Mucosa of descending colon (tissue), 3 donors: ENCODE results near the gene TSPAN33. TPM values are rescaled to one million over a fixed set of nuclear protein-coding genes. Genes with fewer than 3 reads are reported as not detected.

Experiments
- ATAC-seq: fragments of 200-7000 bp; cut with Tn5 transposase; one replicate; pipeline ENCODE4 v1.9.1; 2020; ENCODE audit warnings: mild to moderate bottlenecking, moderate library complexity
- DNase-seq, 3 donors: peaks; one replicate each; pipeline ENCODE4 v3.0.0-alpha.2; 2020
- H3K36me3 ChIP-seq: fragments of 200-600 bp; one replicate; pipeline ENCODE4 v1.8.0; 2021; ENCODE audit warnings: low read depth, mild to moderate bottlenecking
- H3K4me1 ChIP-seq: fragments of 200-600 bp; one replicate; pipeline ENCODE4 v1.8.0; 2021; ENCODE audit warnings: low read depth, mild to moderate bottlenecking
- H3K4me3 ChIP-seq: fragments of 200-600 bp; one replicate; pipeline ENCODE4 v1.8.0; 2021; ENCODE audit warnings: mild to moderate bottlenecking
- H3K9me3 ChIP-seq: fragments of 200-600 bp; one replicate; pipeline ENCODE4 v1.8.0; 2021; ENCODE audit warnings: mild to moderate bottlenecking
- intact Hi-C, 2 donors: fragments of 100-400 bp; cut with DNase I in 1 of 2; cut with micrococcal nuclease in 1 of 2; formaldehyde crosslinking; loops; one replicate each; pipeline versions ENCODE4 v1.11.0 to v1.11.1; 2022; cut with DNase I, micrococcal nuclease
- total RNA-seq, 3 donors: library from RNA; stranded (reverse); fragmentation: NEBNext Ultra II Directional in 2 of 3; extraction: Animal tissue kit (Norgen Biotek cat#: 25700) in 2 of 3; gene quantifications; one replicate each; pipeline versions ENCODE4 v1.2.1 to v1.2.4, GENCODE V29; 2021 to 2023
- TF ChIP-seq, protein P1 (sequence below): fragments of 200-600 bp; IDR thresholded peaks from one replicate; pipeline ENCODE4 v1.8.0; 2022; ENCODE audit warnings: antibody characterized with exemption, mild to moderate bottlenecking
- donor health status: DM: no; HTN: no; CAD: no; lungs with moderate emphysema.
- donor health status: DM: no; HTN: no; CAD: no.
- donor health status: DM: no; HTN: yes; CAD: no.

Gene TSPAN33
- total RNA-seq, 3 donors from 2014 or later, result 9.8 to 15.1 (median 10.0) TPM

DNA sequence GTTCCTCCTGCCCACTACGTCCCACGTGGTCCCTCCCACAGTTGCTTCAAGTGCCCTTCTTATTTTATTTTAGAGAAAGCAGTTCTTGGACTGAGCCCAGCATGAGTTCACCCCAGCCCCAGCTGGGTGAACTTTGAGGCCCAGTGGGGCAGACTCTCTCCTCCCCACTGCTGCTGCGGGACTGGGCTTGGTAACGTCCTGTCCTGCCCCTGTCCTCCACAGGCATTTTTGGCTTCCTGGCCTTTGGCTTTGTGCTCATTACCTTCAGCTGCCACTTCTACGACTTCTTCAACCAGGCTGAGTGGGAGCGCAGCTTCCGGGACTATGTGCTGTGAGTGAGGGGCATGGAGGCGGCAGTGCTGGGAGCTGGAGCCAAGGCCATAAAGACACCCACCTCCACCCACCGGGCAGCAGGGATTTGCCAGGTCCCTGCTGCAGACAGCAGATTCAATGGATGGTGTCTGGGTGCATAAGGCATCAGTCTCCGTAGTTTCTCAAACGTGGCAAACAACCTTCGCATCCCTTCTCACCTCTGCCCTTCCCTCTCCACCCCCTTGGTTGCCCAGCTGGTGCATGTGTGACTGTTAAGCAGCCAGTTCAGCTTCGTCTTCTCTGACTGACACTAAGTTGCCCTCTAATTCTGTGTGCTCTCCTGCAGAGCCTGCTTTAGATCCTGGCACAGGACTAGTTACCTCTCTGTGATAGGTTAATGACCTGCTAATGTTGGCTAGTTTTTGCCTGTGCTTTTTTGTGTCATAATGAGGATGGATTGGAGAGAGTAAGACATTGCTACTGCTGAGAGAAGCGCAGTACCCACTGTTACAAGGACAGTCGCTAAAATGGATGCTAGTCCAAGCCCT lies 64.8 kb downstream of the TSPAN33 start:
- no peaks in the 10 kb centered on the region for H3K36me3 ChIP-seq
- no peak for DNase-seq
- intact Hi-C loops, result loop anchor here in 1 of 2 donors (5.0 kb wide), 1 partner anchor 47 kb away; no protein-coding TSS in a partner anchor
- TF ChIP-seq, protein P1, sequence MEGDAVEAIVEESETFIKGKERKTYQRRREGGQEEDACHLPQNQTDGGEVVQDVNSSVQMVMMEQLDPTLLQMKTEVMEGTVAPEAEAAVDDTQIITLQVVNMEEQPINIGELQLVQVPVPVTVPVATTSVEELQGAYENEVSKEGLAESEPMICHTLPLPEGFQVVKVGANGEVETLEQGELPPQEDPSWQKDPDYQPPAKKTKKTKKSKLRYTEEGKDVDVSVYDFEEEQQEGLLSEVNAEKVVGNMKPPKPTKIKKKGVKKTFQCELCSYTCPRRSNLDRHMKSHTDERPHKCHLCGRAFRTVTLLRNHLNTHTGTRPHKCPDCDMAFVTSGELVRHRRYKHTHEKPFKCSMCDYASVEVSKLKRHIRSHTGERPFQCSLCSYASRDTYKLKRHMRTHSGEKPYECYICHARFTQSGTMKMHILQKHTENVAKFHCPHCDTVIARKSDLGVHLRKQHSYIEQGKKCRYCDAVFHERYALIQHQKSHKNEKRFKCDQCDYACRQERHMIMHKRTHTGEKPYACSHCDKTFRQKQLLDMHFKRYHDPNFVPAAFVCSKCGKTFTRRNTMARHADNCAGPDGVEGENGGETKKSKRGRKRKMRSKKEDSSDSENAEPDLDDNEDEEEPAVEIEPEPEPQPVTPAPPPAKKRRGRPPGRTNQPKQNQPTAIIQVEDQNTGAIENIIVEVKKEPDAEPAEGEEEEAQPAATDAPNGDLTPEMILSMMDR, result no peak
- no peak for ATAC-seq
- no peaks in the 10 kb centered on the region for H3K9me3 ChIP-seq
- H3K4me1 ChIP-seq, result no peaks in the 10 kb centered on the region
- H3K4me3 ChIP-seq, result no peak overlapping the region

- no peaks in the 10 kb centered on the region for H3K4me1 ChIP-seq
- ATAC-seq (peak; percentile 89), DNase-seq (peak; percentile 68 to 89 (median 86))
- no peaks in the 10 kb centered on the region for H3K36me3 ChIP-seq
- H3K9me3 ChIP-seq, result no peaks in the 10 kb centered on the region
- TF ChIP-seq, protein P1, result peak; percentile 76
- intact Hi-C loops, result loop anchor here (1.0 to 10.0 kb wide), 2 partner anchors 46 to 64 kb away; no protein-coding TSS in a partner anchor
- H3K4me3 ChIP-seq, result no peak overlapping the region
Measured at GRCh38 chr7:129210256-129210988, 65.9 kb downstream of the TSPAN33 start.

DNA sequence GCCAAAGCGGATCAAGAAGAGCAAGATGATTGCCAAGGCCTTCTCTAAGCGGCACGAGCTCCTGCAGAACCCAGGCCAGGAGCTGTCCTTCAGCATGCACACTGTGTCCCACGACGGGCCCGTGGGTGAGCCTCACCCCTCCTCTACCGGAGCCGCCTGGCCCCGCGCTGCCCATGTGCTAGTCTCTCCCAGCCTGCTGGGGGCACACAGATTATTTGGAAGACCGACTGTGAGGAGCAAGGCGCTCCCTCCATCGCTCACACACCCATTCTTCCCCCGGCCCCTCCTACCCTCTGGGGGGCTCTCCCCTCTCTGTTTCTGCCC lies 66.4 kb downstream of the TSPAN33 start:
- Histone ChIP-seq H3K4me3 (no peak overlapping the region), H3K9me3 (no peaks in the 10 kb centered on the region), H3K36me3 (no peaks in the 10 kb centered on the region), H3K4me1 (no peaks in the 10 kb centered on the region)
- TF ChIP-seq, protein P1, result no peak
- ATAC-seq (no peak), DNase-seq (no peak)
- intact Hi-C loops, result loop anchor here (1.0 to 10.0 kb wide), 2 partner anchors 47 to 64 kb away; no protein-coding TSS in a partner anchor

DNA sequence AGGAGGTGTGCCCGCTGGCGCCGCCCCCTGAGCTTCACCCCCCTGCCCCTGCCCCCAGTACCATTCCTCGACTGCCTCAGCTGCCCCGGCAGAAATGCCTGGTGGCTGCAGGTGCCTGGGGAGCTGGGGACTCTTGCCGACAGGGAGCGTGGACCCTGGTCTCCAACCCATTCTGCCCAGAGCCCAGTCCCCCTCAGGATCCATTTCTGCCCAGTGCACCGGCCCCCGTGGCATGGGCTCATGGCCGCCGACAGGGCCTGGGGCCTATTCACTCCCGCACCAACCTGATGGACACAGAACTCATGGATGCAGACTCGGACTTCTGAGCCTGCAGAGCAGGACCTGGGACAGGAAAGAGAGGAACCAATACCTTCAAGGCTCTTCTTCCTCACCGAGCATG lies 67.6 kb downstream of the TSPAN33 start:
- H3K4me1 ChIP-seq, result no peaks in the 10 kb centered on the region
- intact Hi-C loops, result loop anchor here in 1 of 2 donors (10.0 kb wide), 1 partner anchor 63 kb away; no protein-coding TSS in a partner anchor
- no peaks in the 10 kb centered on the region for H3K9me3 ChIP-seq
- no peak for DNase-seq
- H3K4me3 ChIP-seq, result no peak overlapping the region
- H3K36me3 ChIP-seq, result no peaks in the 10 kb centered on the region
- TF ChIP-seq, protein P1, result no peak
- no peak for ATAC-seq

GRCh38 chr7:129212596-129212995 lies 68.1 kb downstream of the TSPAN33 start:
- no peak for DNase-seq

More at GRCh38 chr7:129212596-129212995, 68.1 kb downstream of the TSPAN33 start:
- Histone ChIP-seq H3K4me1 (no peaks in the 10 kb centered on the region), H3K36me3 (no peaks in the 10 kb centered on the region), H3K4me3 (no peak overlapping the region), H3K9me3 (no peaks in the 10 kb centered on the region)
- ATAC-seq, result no peak
- TF ChIP-seq, protein P1, result no peak
- intact Hi-C loops, result loop anchor here in 1 of 2 donors (10.0 kb wide), 1 partner anchor 62 kb away; no protein-coding TSS in a partner anchor
